Neutrophil (primary cell): ENCODE data around the gene CEP112.

Experiments used
- H3K27ac ChIP-seq: fragments of 200-600 bp; sonication (generic); 2 replicates; pipeline ENCODE4 v1.5.1; 2016; ENCODE audit warnings: mild to moderate bottlenecking, moderate library complexity
- H3K27me3 ChIP-seq: fragments of 200-600 bp; sonication (generic); 2 replicates; pipeline ENCODE4 v1.6.0; 2016; ENCODE audit warnings: mild to moderate bottlenecking
- H3K36me3 ChIP-seq: fragments of 200-600 bp; sonication (generic); 2 replicates; pipeline ENCODE4 v1.5.1; 2017
- H3K4me1 ChIP-seq, 2 experiments: fragments of 200-600 bp in 1 of 2; sonication (generic) in 1 of 2; 1 replicate in 1 of 2; 2 replicates in 1 of 2; pipeline versions ENCODE4 v1.5.1 to v1.6.1; 2013 to 2016; ENCODE audit warnings: low read depth in 1 of 2, low read length in 1 of 2, mild to moderate bottlenecking in 1 of 2, moderate library complexity in 1 of 2; ENCODE audit not compliant: control insufficient read depth in 1 of 2, insufficient read depth in 1 of 2
- H3K4me3 ChIP-seq, 2 experiments: fragments of 200-600 bp in 1 of 2; sonication (generic) in 1 of 2; 1 replicate in 1 of 2; 2 replicates in 1 of 2; pipeline ENCODE4 v1.5.1; 2013 to 2016; ENCODE audit warnings: low read depth in 1 of 2, low read length in 1 of 2, mild to moderate bottlenecking in 1 of 2, moderate library complexity in 1 of 2
- H3K9me3 ChIP-seq: fragments of 200-600 bp; sonication (generic); 2 replicates; pipeline ENCODE4 v1.5.1; 2016
- TF ChIP-seq, protein P1 (sequence below): fragments of 200-600 bp; sonication (generic); IDR thresholded peaks from 2 replicates; pipeline ENCODE4 v1.5.1; 2016; ENCODE audit warnings: antibody characterized with exemption

The CEP112 gene

DNA sequence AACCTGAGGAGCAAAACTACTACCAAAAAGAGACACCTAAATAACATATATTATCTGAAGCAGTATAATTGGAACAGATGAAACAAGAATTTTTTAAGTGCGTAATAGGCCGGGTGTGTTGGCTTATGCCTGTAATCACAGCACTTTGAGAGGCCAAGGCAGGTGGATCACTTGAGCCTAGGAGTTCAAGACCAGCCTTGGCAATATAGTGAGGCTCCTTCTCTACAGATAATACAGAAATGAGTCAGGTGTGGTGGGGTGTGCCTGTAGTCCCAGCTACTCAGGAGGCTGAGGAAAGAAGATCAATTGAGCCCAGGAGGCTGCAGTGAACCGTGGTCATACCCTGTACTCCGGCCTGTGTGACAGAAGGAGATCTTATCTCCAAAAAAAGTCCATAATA lies 336.3 kb downstream of the CEP112 start:
- TF ChIP-seq, protein P1, sequence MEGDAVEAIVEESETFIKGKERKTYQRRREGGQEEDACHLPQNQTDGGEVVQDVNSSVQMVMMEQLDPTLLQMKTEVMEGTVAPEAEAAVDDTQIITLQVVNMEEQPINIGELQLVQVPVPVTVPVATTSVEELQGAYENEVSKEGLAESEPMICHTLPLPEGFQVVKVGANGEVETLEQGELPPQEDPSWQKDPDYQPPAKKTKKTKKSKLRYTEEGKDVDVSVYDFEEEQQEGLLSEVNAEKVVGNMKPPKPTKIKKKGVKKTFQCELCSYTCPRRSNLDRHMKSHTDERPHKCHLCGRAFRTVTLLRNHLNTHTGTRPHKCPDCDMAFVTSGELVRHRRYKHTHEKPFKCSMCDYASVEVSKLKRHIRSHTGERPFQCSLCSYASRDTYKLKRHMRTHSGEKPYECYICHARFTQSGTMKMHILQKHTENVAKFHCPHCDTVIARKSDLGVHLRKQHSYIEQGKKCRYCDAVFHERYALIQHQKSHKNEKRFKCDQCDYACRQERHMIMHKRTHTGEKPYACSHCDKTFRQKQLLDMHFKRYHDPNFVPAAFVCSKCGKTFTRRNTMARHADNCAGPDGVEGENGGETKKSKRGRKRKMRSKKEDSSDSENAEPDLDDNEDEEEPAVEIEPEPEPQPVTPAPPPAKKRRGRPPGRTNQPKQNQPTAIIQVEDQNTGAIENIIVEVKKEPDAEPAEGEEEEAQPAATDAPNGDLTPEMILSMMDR, result no peak
- no peaks in the 10 kb centered on the region for H3K4me1 ChIP-seq
- H3K9me3 ChIP-seq, result no peaks in the 10 kb centered on the region
- H3K36me3 ChIP-seq, result no peaks in the 10 kb centered on the region
- no peak overlapping the region for H3K27ac ChIP-seq
- no peak overlapping the region for H3K4me3 ChIP-seq
- no peaks in the 10 kb centered on the region for H3K27me3 ChIP-seq

DNA sequence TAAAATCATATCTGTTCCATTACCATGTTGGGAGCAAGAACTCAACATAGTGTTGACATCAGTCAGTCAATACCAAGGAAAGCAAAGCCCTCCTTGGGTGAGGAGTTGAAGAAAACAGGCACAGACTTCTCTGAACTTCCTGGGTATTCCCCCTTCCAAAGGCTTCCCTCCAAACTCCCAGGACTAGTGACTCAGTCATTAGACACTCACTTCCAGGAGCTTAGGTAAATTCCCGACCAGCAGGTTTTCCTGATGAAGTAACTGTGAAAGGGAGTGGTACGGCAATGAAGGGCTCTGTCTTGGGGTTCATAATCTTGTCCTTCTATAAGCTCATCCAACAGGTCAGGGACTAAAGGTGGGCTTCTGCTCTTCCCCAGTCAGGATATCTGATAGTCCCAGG lies 336.7 kb downstream of the CEP112 start:
- Histone ChIP-seq H3K27ac (no peak overlapping the region), H3K27me3 (no peaks in the 10 kb centered on the region), H3K36me3 (no peaks in the 10 kb centered on the region), H3K4me1 (no peaks in the 10 kb centered on the region), H3K9me3 (no peaks in the 10 kb centered on the region), H3K4me3 (no peak overlapping the region)
- TF ChIP-seq, protein P1, result no peak

DNA sequence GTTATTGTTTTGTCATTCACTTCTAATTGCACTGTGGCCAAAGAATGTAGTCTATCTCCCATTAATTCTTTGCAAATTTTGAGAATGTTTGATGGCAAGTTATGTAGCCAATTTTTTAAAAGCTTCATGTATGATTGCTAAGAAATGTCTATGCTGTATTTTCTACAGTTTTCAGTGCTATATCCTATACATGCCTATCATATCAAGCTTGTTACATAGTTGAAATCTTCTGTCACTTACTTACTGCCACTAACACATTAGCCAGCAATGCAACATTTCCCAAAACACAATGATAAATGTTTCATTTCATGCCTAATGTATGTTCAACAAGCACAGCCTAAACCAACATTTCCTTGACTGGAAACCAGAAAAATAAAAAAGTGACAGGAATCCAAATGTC lies 338.1 kb downstream of the CEP112 start:
- TF ChIP-seq, protein P1, result no peak
- Histone ChIP-seq H3K4me3 (no peak overlapping the region), H3K27me3 (no peaks in the 10 kb centered on the region), H3K27ac (no peak overlapping the region), H3K36me3 (no peaks in the 10 kb centered on the region), H3K4me1 (no peaks in the 10 kb centered on the region), H3K9me3 (no peaks in the 10 kb centered on the region)

DNA sequence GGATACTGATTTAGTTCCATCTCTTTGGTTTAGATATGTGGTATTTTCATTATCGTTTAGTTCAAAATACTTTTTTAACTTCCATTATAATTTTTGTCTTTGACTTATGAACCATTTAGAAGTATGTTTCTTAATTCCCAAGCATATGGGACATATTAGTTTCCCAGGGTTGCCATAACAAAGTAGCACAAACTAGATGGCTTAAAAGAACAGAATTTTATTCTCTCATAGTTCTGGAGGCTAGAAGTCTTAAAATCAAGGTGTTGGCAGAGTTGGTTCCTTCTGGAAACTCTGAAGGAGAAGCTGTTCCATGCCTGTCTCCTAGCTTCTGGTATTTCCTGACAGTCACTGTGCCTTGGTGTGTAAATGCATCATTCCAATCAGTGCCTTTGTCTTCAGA lies 339.0 kb downstream of the CEP112 start:
- TF ChIP-seq, protein P1, result no peak
- H3K9me3 ChIP-seq, result no peaks in the 10 kb centered on the region
- no peak overlapping the region for H3K4me3 ChIP-seq
- no peaks in the 10 kb centered on the region for H3K27me3 ChIP-seq
- no peaks in the 10 kb centered on the region for H3K4me1 ChIP-seq
- no peaks in the 10 kb centered on the region for H3K36me3 ChIP-seq
- H3K27ac ChIP-seq, result no peak overlapping the region

DNA sequence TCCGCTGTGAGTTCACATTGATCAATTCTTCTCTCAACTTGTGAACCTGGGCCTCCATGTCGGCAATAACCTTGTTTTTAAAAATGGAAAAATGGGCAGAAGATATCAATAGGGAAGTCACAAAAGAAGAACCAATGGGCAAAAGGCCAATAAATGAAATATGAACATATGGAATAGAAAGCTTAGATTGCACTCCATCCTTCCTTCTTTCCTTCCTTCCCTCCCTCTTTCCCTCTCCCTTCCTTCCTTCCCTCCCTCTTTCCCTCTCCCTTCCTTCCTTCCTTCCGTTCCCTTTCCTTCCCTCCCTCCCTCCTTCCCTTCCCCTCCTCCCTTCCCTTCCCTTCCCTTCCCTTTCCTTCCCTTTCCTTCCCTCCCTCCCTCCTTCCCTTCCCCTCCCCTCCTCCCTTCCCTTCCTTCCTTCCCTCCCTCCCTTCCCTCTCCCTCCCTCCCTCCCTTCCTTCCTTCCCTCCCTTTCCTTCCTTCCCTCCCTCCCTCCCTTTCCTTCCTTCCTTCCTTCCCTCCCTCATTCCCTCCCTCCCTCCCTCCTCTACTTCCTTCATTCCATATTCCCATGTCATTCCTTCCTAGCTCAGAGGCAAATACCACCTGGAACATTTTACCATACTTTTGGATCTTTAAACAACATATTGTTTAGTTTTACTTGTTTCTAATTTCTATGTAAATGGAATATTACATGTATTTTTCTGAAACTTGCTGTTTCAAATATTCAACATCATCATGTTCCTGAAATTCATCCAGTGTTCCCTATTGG lies 339.8 kb downstream of the CEP112 start:
- H3K4me3 ChIP-seq, result no peak overlapping the region
- no peaks in the 10 kb centered on the region for H3K4me1 ChIP-seq
- no peaks in the 10 kb centered on the region for H3K9me3 ChIP-seq
- H3K27me3 ChIP-seq, result no peaks in the 10 kb centered on the region
- TF ChIP-seq, protein P1, result no peak
- H3K27ac ChIP-seq, result no peak overlapping the region
- H3K36me3 ChIP-seq, result no peaks in the 10 kb centered on the region
